Endothelial cell of umbilical vein (primary cell): ENCODE data around the gene NOP16.

Experiments used
- CTCF ChIP-seq, 2 donors: IDR thresholded peaks; 1 replicate in 1 of 2; 2 replicates in 1 of 2; pipeline ENCODE4 v1.5.1; 2011; ENCODE audit warnings: low read length in 2 of 2, mild to moderate bottlenecking in 2 of 2, moderate library complexity in 2 of 2, control low read depth in 1 of 2, inconsistent platforms in 1 of 2, low read depth in 1 of 2; ENCODE audit not compliant: insufficient read depth in 1 of 2; ENCODE audit errors: extremely low read depth in 1 of 2
- EZH2 ChIP-seq: IDR thresholded peaks from 2 replicates; pipeline ENCODE4 v1.6.1; 2012; ENCODE audit warnings: borderline replicate concordance, low read depth, mild to moderate bottlenecking, moderate library complexity, low read length, inconsistent platforms; ENCODE audit not compliant: severe bottlenecking
- FOS ChIP-seq: IDR thresholded peaks from 2 replicates; pipeline ENCODE4 v1.6.1; 2011; ENCODE audit warnings: mild to moderate bottlenecking, low read length, moderate library complexity, borderline replicate concordance; ENCODE audit not compliant: insufficient read depth
- GATA2 ChIP-seq: IDR thresholded peaks from 2 replicates; pipeline ENCODE4 v1.7.0; 2011; ENCODE audit warnings: low read depth, mild to moderate bottlenecking, moderate library complexity, mixed read lengths, low read length; ENCODE audit not compliant: insufficient read length, insufficient read depth
- MYC ChIP-seq: IDR thresholded peaks from one replicate; pipeline ENCODE4 v1.6.1; 2011; ENCODE audit warnings: mild to moderate bottlenecking, low read depth, low read length
- POLR2A ChIP-seq: IDR thresholded peaks from 2 replicates; pipeline ENCODE4 v1.6.1; 2012; ENCODE audit warnings: low read depth, mild to moderate bottlenecking, control low read depth, low read length
- POLR2AphosphoS5 ChIP-seq: IDR thresholded peaks from 2 replicates; pipeline ENCODE4 v1.6.1; 2012; ENCODE audit warnings: low read depth, mild to moderate bottlenecking, control low read depth, low read length, moderate library complexity; ENCODE audit not compliant: insufficient read depth
- TF ChIP-seq, protein P1 (sequence below): IDR thresholded peaks from 2 replicates; pipeline ENCODE4 v1.6.1; 2011; ENCODE audit not compliant: insufficient read depth, insufficient read length

DNA sequence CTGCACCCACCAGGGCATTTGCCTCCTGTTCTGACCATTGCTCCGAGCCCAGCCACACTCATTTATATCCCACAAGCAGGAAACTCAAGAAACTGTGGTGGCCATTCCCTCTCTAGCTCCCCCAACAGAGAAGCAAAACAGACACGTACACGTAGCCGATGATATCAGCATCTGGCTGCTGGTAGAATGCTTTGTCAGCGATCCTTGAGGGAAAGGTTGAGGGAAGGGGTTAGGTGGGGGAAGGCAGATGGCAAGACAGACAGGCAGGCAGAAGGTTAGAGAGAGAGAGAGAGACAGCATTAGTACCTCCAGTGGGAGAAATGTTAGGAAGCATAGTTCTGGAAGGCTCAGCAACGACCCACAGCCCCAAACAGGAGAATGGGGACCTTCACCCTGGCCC is 7.9 kb upstream of the NOP16 start:
- TF ChIP-seq CTCF (IDR thresholded peaks at IDR 0.05; ENCODE audit: extremely low read depth in 1 of 2, insufficient read depth in 1 of 2, low read depth in 1 of 2, low read length in 2 of 2) (no peak), POLR2AphosphoS5 (no peak), EZH2 (no peak), GATA2 (no peak), POLR2A (no peak), FOS (no peak), MYC (no peak)
- TF ChIP-seq, protein P1, sequence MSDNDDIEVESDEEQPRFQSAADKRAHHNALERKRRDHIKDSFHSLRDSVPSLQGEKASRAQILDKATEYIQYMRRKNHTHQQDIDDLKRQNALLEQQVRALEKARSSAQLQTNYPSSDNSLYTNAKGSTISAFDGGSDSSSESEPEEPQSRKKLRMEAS, result no peak
